PC-9 (cell line): ENCODE results near the gene GIPC3. TPM values are rescaled to one million over a fixed set of nuclear protein-coding genes. Genes with fewer than 3 reads are reported as not detected.

Experiments used
- BruUV-seq: library from RNA; stranded (reverse); fragments of 400-500 nt; replicated peaks from 2 replicates; lab custom pipeline; 2021; lab: Mats Ljungman, UMichigan
- CTCF ChIA-PET: fragments of 300-600 bp; sonication (Branson Sonifier 250); formaldehyde crosslinking; loops from one replicate; lab custom pipeline; 2022; ENCODE audit warnings: antibody characterized with exemption; lab: Charles Lee
- POLR2A ChIA-PET: fragments of 300-600 bp; sonication (Branson Sonifier 250); formaldehyde crosslinking; loops from one replicate; lab custom pipeline; 2022; ENCODE audit warnings: antibody characterized with exemption; ENCODE audit not compliant: unreplicated experiment; lab: Charles Lee
- DNase-seq, 2 experiments: peaks; one replicate each; pipeline versions ENCODE4 v3.0.0 to v3.0.0-alpha.2; 2015 to 2022; ENCODE audit warnings: mixed read lengths in 1 of 2
- H2AFZ ChIP-seq: fragments of 200-600 bp; sonication (generic); 2 replicates; pipeline ENCODE4 v1.8.1; 2017; ENCODE audit warnings: antibody characterized with exemption
- H3F3A ChIP-seq: fragments of 200-600 bp; sonication (generic); 2 replicates; pipeline ENCODE4 v1.8.1; 2017; ENCODE audit warnings: antibody characterized with exemption, mild to moderate bottlenecking, low read depth; ENCODE audit not compliant: insufficient read depth
- H3K27ac ChIP-seq: fragments of 200-600 bp; sonication (generic); 2 replicates; pipeline ENCODE4 v1.6.1; 2016; ENCODE audit warnings: mixed run types
- H3K27me3 ChIP-seq: fragments of 200-600 bp; sonication (generic); 2 replicates; pipeline ENCODE4 v1.6.1; 2016; ENCODE audit warnings: low read depth, mixed run types; ENCODE audit not compliant: insufficient read depth
- H3K36me3 ChIP-seq: fragments of 200-600 bp; sonication (generic); 2 replicates; pipeline ENCODE4 v1.6.1; 2016; ENCODE audit warnings: low read depth, mixed run types
- H3K4me1 ChIP-seq: fragments of 200-600 bp; sonication (generic); replicated peaks from 2 replicates; pipeline ENCODE4 v1.6.1; 2016; ENCODE audit warnings: mixed run types; ENCODE audit not compliant: insufficient read depth
- H3K4me2 ChIP-seq: fragments of 200-600 bp; sonication (generic); 2 replicates; pipeline ENCODE4 v1.6.1; 2017; ENCODE audit warnings: mixed run types
- H3K4me3 ChIP-seq: fragments of 200-600 bp; sonication (generic); 2 replicates; pipeline ENCODE4 v1.6.1; 2016; ENCODE audit warnings: mixed run types
- H3K79me2 ChIP-seq: fragments of 200-600 bp; sonication (generic); 2 replicates; pipeline ENCODE4 v1.6.1; 2017; ENCODE audit warnings: low read depth, mixed run types
- H3K9me2 ChIP-seq: fragments of 200-600 bp; sonication (generic); 2 replicates; pipeline ENCODE4 v1.8.1; 2017; ENCODE audit warnings: mild to moderate bottlenecking; ENCODE audit not compliant: insufficient read depth
- H3K9me3 ChIP-seq: fragments of 200-600 bp; sonication (generic); 2 replicates; pipeline ENCODE4 v1.8.1; 2016; ENCODE audit warnings: low read depth; ENCODE audit not compliant: insufficient read depth
- H4K20me1 ChIP-seq: fragments of 200-600 bp; sonication (generic); 2 replicates; pipeline ENCODE4 v1.8.1; 2017; ENCODE audit not compliant: insufficient read depth
- EZH2 ChIP-seq: fragments of 200-600 bp; sonication (generic); IDR thresholded peaks from 2 replicates; pipeline ENCODE4 v1.8.0; 2017; ENCODE audit warnings: antibody characterized with exemption, low read depth
- intact Hi-C: fragments of 100-400 bp; cut with micrococcal nuclease; formaldehyde crosslinking; loops from one replicate; pipeline ENCODE4 v1.10.0; 2022; ENCODE audit not compliant: unreplicated experiment
- total RNA-seq: library from RNA; stranded (reverse); gene quantifications from 2 replicates; pipeline ENCODE4 v1.2.3, GENCODE V29; 2021
- TF ChIP-seq, protein P1 (sequence below): fragments of 200-600 bp; sonication (generic); conservative IDR thresholded peaks from 2 replicates; pipeline ENCODE4 v1.6.1; 2017; ENCODE audit warnings: mixed run types, antibody characterized with exemption, mild to moderate bottlenecking, moderate library complexity

Gene GIPC3
- total RNA-seq, 1 experiment from 2014 or later: not detected

DNA sequence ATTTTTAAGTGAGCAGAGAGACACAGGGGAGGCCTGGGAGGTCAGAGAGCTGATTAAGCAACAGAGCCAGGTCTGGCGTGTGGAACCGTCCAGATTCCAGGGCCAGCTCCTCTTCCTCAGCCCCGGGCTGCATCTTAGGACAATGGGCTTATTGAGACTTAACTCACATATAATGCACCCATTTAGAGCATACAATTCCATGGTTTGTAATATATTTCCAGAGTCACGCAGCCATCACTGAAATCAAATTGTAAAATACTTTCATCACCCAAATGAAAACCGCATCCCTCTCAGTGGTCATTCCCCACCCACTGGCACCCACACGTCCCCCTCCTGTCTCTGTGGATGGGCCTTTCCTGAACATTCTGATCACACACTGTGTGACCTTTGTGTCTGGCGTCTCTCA is 14.7 kb upstream of the GIPC3 start:
- Histone ChIP-seq H2AFZ (no peak overlapping the region), H3K4me3 (no peak overlapping the region), H3K9me3 (no peaks in the 10 kb centered on the region), H4K20me1 (peaks cover 10% of the 10 kb centered on the region), H3K79me2 (peaks cover 6% of the 10 kb centered on the region), H3F3A (no peaks in the 10 kb centered on the region), H3K4me1 (peaks cover 6% of the 10 kb centered on the region; the same call in 1 of the 2 replicates), H3K27me3 (no peaks in the 10 kb centered on the region), H3K27ac (no peak overlapping the region), H3K9me2 (no peaks in the 10 kb centered on the region), H3K36me3 (no peaks in the 10 kb centered on the region), H3K4me2 (no peak overlapping the region)
- no peak for DNase-seq
- TF ChIP-seq, protein P1, sequence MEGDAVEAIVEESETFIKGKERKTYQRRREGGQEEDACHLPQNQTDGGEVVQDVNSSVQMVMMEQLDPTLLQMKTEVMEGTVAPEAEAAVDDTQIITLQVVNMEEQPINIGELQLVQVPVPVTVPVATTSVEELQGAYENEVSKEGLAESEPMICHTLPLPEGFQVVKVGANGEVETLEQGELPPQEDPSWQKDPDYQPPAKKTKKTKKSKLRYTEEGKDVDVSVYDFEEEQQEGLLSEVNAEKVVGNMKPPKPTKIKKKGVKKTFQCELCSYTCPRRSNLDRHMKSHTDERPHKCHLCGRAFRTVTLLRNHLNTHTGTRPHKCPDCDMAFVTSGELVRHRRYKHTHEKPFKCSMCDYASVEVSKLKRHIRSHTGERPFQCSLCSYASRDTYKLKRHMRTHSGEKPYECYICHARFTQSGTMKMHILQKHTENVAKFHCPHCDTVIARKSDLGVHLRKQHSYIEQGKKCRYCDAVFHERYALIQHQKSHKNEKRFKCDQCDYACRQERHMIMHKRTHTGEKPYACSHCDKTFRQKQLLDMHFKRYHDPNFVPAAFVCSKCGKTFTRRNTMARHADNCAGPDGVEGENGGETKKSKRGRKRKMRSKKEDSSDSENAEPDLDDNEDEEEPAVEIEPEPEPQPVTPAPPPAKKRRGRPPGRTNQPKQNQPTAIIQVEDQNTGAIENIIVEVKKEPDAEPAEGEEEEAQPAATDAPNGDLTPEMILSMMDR: no peak
- TF ChIP-seq EZH2: no peak
- CTCF ChIA-PET: no interaction called here
- BruUV-seq: no TSS peak
- POLR2A ChIA-PET: no interaction called here
- intact Hi-C loops: no loop called here

GRCh38 chr19:3572132-3572854 is 13.0 kb upstream of the GIPC3 start:
- POLR2A ChIA-PET: no interaction called here
- H3K4me3 ChIP-seq: peak overlapping the region; percentile 43; the same call in 1 of the 2 replicates
- TF ChIP-seq EZH2: no peak
- TF ChIP-seq, protein P1: no peak
- no peaks in the 10 kb centered on the region; the same call in 1 of the 2 replicates for H3F3A ChIP-seq
- no TSS peak for BruUV-seq
- CTCF ChIA-PET: no interaction called here
- H3K36me3 ChIP-seq: no peaks in the 10 kb centered on the region
- H3K9me2 ChIP-seq: no peaks in the 10 kb centered on the region
- peaks cover 10% of the 10 kb centered on the region for H4K20me1 ChIP-seq
- no peak overlapping the region for H3K27ac ChIP-seq
- H3K4me1 ChIP-seq: peaks cover 6% of the 10 kb centered on the region; the same call in 1 of the 2 replicates
- H3K79me2 ChIP-seq: peaks cover 6% of the 10 kb centered on the region
- intact Hi-C loops: no loop called here
- H3K4me2 ChIP-seq: peak overlapping the region; percentile 75
- DNase-seq: peak; percentile 93 to 97
- H2AFZ ChIP-seq: no peak overlapping the region
- H3K9me3 ChIP-seq: no peaks in the 10 kb centered on the region
- H3K27me3 ChIP-seq: no peaks in the 10 kb centered on the region

DNA sequence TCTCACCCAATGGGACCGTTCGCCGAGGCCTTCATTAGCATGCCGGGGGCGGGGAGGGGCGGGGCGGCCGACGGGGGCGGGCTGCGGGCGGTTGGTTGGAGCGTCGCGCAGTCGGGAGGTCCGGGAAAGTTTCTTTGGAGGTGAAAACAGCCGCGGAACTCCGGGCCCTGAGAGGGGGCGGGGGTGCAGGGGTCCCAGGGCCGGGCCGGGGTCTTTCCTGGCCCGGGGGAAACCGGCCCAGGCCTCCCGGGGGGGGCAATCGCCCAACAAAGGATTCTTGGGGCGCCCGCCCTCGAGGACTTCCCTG is 12.5 kb upstream of the GIPC3 start, which contains the start of gene HMG20B:
Gene HMG20B (plus strand): TSS at position 90 of the 307 bp plus-strand sequence. CDS start 366 bp downstream, outside the sequence.
- BruUV-seq: no TSS peak
- Histone ChIP-seq H3K36me3 (no peaks in the 10 kb centered on the region), H3K9me3 (no peaks in the 10 kb centered on the region), H3F3A (no peaks in the 10 kb centered on the region; the same call in 1 of the 2 replicates), H3K79me2 (peaks cover 6% of the 10 kb centered on the region), H3K4me2 (peak within 1 kb of the TSS; percentile 79), H3K4me1 (peaks cover 6% of the 10 kb centered on the region; the same call in 1 of the 2 replicates), H3K9me2 (no peaks in the 10 kb centered on the region), H3K4me3 (peak within 1 kb of the TSS; percentile 85), H2AFZ (peak within 1 kb of the TSS; percentile 71), H3K27ac (peak within 1 kb of the TSS; percentile 16; the same call in 1 of the 2 replicates), H4K20me1 (peaks cover 10% of the 10 kb centered on the region), H3K27me3 (no peaks in the 10 kb centered on the region)
- TF ChIP-seq, protein P1: no peak
- no peak for TF ChIP-seq EZH2
- no peak for DNase-seq
- intact Hi-C loops: no loop called here
- CTCF ChIA-PET: no interaction called here
- POLR2A ChIA-PET: no interaction called here
